ENCODE measurements around the gene HDHD5. TPM values are rescaled to one million over a fixed set of nuclear protein-coding genes. Genes with fewer than 3 reads are reported as not detected.

Gene HDHD5
- total RNA-seq, 1 donor from 2014 or later, result 27.6 TPM

GRCh38 chr22:17093081-17093480 lies 66.0 kb downstream of the HDHD5 start:
- Histone ChIP-seq H4K20me1 (ENCODE audit: insufficient read depth, low read length) (peaks cover 71% of the 10 kb centered on the region), H3K9me3 (ENCODE audit: insufficient read depth, low read depth, low read length) (no peaks in the 10 kb centered on the region), H3K4me3 (ENCODE audit: insufficient read depth, low read depth, low read length) (no peak overlapping the region), H2AFZ (ENCODE audit: low read depth, low read length) (no peak overlapping the region), H3K27ac (ENCODE audit: low read depth, low read length) (no peak overlapping the region), H3K79me2 (ENCODE audit: insufficient read depth, low read length) (peaks cover 60% of the 10 kb centered on the region), H3K4me2 (ENCODE audit: low read length) (no peak overlapping the region), H3K9ac (ENCODE audit: low read length) (no peak overlapping the region), H3K4me1 (ENCODE audit: insufficient read depth, low read length) (no peaks in the 10 kb centered on the region), H3K36me3 (ENCODE audit: insufficient read depth, low read length) (no peaks in the 10 kb centered on the region), H3K27me3 (ENCODE audit: insufficient read depth, low read length) (no peaks in the 10 kb centered on the region)
- Mint-ChIP-seq H3K4me3 (ENCODE audit: unreplicated experiment) (no peak overlapping the region), H3K36me3 (ENCODE audit: low read depth, unreplicated experiment) (no peaks in the 10 kb centered on the region), H3K27ac (ENCODE audit: unreplicated experiment) (no peak overlapping the region), H3K9me3 (ENCODE audit: unreplicated experiment) (no peaks in the 10 kb centered on the region), H3K27me3 (ENCODE audit: low read depth, unreplicated experiment) (no peaks in the 10 kb centered on the region), H3K4me1 (ENCODE audit: low read depth, unreplicated experiment) (peaks cover 1% of the 10 kb centered on the region)
- FAIRE-seq (no peak), DNase-seq (ENCODE audit: low read depth) (no peak)
- TF ChIP-seq, protein P1, sequence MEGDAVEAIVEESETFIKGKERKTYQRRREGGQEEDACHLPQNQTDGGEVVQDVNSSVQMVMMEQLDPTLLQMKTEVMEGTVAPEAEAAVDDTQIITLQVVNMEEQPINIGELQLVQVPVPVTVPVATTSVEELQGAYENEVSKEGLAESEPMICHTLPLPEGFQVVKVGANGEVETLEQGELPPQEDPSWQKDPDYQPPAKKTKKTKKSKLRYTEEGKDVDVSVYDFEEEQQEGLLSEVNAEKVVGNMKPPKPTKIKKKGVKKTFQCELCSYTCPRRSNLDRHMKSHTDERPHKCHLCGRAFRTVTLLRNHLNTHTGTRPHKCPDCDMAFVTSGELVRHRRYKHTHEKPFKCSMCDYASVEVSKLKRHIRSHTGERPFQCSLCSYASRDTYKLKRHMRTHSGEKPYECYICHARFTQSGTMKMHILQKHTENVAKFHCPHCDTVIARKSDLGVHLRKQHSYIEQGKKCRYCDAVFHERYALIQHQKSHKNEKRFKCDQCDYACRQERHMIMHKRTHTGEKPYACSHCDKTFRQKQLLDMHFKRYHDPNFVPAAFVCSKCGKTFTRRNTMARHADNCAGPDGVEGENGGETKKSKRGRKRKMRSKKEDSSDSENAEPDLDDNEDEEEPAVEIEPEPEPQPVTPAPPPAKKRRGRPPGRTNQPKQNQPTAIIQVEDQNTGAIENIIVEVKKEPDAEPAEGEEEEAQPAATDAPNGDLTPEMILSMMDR (IDR thresholded peaks at IDR 0.05; ENCODE audit: insufficient read depth, low read depth, low read length), result no peak
- no peak for TF ChIP-seq EZH2 (IDR thresholded peaks at IDR 0.05; ENCODE audit: insufficient read depth, low read length)

DNA sequence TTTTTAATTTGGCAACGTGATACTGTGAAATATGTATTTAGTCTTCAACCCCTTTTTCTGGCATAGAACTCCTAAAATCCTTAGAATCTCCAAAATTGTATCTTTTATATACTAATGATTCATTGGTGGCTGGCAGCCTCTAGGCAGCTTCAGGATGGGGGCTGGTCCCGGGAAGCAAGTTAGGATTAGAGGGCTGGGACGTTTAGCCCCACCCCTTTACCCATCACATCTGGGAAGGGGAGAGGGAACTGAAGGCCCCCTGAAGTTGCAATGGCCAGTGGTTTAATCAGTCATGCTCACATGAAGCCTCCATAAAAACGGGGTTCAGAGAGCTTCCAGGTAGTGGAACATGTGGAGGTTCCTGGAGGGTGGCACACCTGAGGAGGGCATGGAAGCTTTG lies 67.2 kb downstream of the HDHD5 start:
- Mint-ChIP-seq H3K4me3 (ENCODE audit: unreplicated experiment) (no peak overlapping the region), H3K9me3 (ENCODE audit: unreplicated experiment) (no peaks in the 10 kb centered on the region)
- H3K9me3 ChIP-seq (ENCODE audit: insufficient read depth, low read depth, low read length), result no peaks in the 10 kb centered on the region

DNA sequence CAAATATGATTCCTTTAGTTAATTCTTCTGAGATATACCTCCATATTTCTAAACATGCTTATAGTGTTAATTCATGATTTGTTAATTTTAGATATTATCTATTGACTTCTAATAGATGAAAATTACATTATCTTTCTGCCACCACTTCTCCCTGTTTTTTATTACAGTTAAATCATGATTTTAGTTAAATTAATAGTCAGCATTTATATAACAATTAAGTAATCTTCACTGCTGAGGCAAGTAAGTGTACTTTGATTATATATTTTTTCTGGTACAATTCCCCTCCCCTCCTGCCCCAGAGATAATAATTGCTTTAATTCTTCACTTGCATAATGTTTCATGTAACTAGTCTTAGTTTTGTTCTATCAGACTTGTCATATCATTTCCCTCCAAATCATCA lies 68.5 kb downstream of the HDHD5 start:
- Mint-ChIP-seq H3K4me3 (ENCODE audit: unreplicated experiment) (no peak overlapping the region), H3K27me3 (ENCODE audit: low read depth, unreplicated experiment) (no peaks in the 10 kb centered on the region), H3K36me3 (ENCODE audit: low read depth, unreplicated experiment) (no peaks in the 10 kb centered on the region), H3K4me1 (ENCODE audit: low read depth, unreplicated experiment) (peaks cover 15% of the 10 kb centered on the region), H3K27ac (ENCODE audit: unreplicated experiment) (no peak overlapping the region), H3K9me3 (ENCODE audit: unreplicated experiment) (no peaks in the 10 kb centered on the region)
- H3K4me3 ChIP-seq (ENCODE audit: insufficient read depth, low read depth, low read length), result no peak overlapping the region
- TF ChIP-seq, protein P1 (IDR thresholded peaks at IDR 0.05; ENCODE audit: insufficient read depth, low read depth, low read length), result no peak
- TF ChIP-seq EZH2 (IDR thresholded peaks at IDR 0.05; ENCODE audit: insufficient read depth, low read length), result no peak
- DNase-seq (ENCODE audit: low read depth), result no peak
- H3K27me3 ChIP-seq (ENCODE audit: insufficient read depth, low read length), result no peaks in the 10 kb centered on the region
- H3K79me2 ChIP-seq (ENCODE audit: insufficient read depth, low read length), result peaks cover 77% of the 10 kb centered on the region
- H3K4me2 ChIP-seq (ENCODE audit: low read length), result no peak overlapping the region
- no peaks in the 10 kb centered on the region for H3K9me3 ChIP-seq (ENCODE audit: insufficient read depth, low read depth, low read length)
- no peak for FAIRE-seq
- H3K27ac ChIP-seq (ENCODE audit: low read depth, low read length), result no peak overlapping the region
- H3K9ac ChIP-seq (ENCODE audit: low read length), result no peak overlapping the region
- H4K20me1 ChIP-seq (ENCODE audit: insufficient read depth, low read length), result peaks cover 74% of the 10 kb centered on the region
- H3K4me1 ChIP-seq (ENCODE audit: insufficient read depth, low read length), result peaks cover 8% of the 10 kb centered on the region
- no peaks in the 10 kb centered on the region for H3K36me3 ChIP-seq (ENCODE audit: insufficient read depth, low read length)
- no peak overlapping the region for H2AFZ ChIP-seq (ENCODE audit: low read depth, low read length)

More for the DNA sequence above, 67.2 kb downstream of the HDHD5 start:
- Histone ChIP-seq H2AFZ (ENCODE audit: low read depth, low read length) (no peak overlapping the region), H3K27ac (ENCODE audit: low read depth, low read length) (no peak overlapping the region), H3K27me3 (ENCODE audit: insufficient read depth, low read length) (no peaks in the 10 kb centered on the region), H3K9ac (ENCODE audit: low read length) (no peak overlapping the region), H3K4me3 (ENCODE audit: insufficient read depth, low read depth, low read length) (no peak overlapping the region), H3K36me3 (ENCODE audit: insufficient read depth, low read length) (no peaks in the 10 kb centered on the region), H3K4me2 (ENCODE audit: low read length) (no peak overlapping the region), H3K79me2 (ENCODE audit: insufficient read depth, low read length) (peaks cover 72% of the 10 kb centered on the region), H3K4me1 (ENCODE audit: insufficient read depth, low read length) (no peaks in the 10 kb centered on the region), H4K20me1 (ENCODE audit: insufficient read depth, low read length) (peaks cover 74% of the 10 kb centered on the region)
- no peaks in the 10 kb centered on the region for H3K27me3 Mint-ChIP-seq (ENCODE audit: low read depth, unreplicated experiment)
- DNase-seq (ENCODE audit: low read depth) (no peak), FAIRE-seq (no peak)
- H3K4me1 Mint-ChIP-seq (ENCODE audit: low read depth, unreplicated experiment), result peaks cover 7% of the 10 kb centered on the region
- no peak overlapping the region for H3K27ac Mint-ChIP-seq (ENCODE audit: unreplicated experiment)
- H3K36me3 Mint-ChIP-seq (ENCODE audit: low read depth, unreplicated experiment), result no peaks in the 10 kb centered on the region
- TF ChIP-seq, protein P1 (IDR thresholded peaks at IDR 0.05; ENCODE audit: insufficient read depth, low read depth, low read length), result no peak
- TF ChIP-seq EZH2 (IDR thresholded peaks at IDR 0.05; ENCODE audit: insufficient read depth, low read length), result no peak

Other genes starting within 250 kb of the HDHD5 start
- not detected in 2 replicates for gene GAB4, start 151.1 kb downstream of the HDHD5 start, total RNA-seq
- gene IL17RA, start 74.3 kb downstream of the HDHD5 start, total RNA-seq, result 21.5 and 26.7 TPM in 2 replicates
- gene TMEM121B, start 37.9 kb downstream of the HDHD5 start, total RNA-seq, result 1.6 and 1.9 TPM in 2 replicates
- 5.0 and 6.4 TPM in 2 replicates for gene ADA2, start 60.2 kb upstream of the HDHD5 start, total RNA-seq
- 12.6 and 15.7 TPM in 2 replicates for gene CECR2, start 210.2 kb upstream of the HDHD5 start, total RNA-seq